Measurements from ENCODE around the gene SNX8.

The SNX8 gene

GRCh38 chr7:2231992-2232765 is 82.1 kb downstream of the SNX8 start:
- TF ChIP-seq CTCF (conservative IDR thresholded peaks at IDR 0.05; ENCODE audit: low read length), result no peak

GRCh38 chr7:2230882-2231281 is 83.4 kb downstream of the SNX8 start:
- TF ChIP-seq CTCF (conservative IDR thresholded peaks at IDR 0.05; ENCODE audit: low read length), result no peak
- H3K4me3 ChIP-seq (ENCODE audit: low read length), result no peak overlapping the region
- DNase-seq (ENCODE audit: low read depth), result no peak

More at GRCh38 chr7:2231992-2232765, 82.1 kb downstream of the SNX8 start:
- peak overlapping the region; percentile 81 for H3K4me3 ChIP-seq (ENCODE audit: low read length)
- DNase-seq (ENCODE audit: low read depth), result peak; percentile 15

GRCh38 chr7:2230226-2230625 is 84.0 kb downstream of the SNX8 start:
- no peak for DNase-seq (ENCODE audit: low read depth)
- H3K4me3 ChIP-seq (ENCODE audit: low read length), result no peak overlapping the region
- TF ChIP-seq CTCF (conservative IDR thresholded peaks at IDR 0.05; ENCODE audit: low read length), result no peak

- TF ChIP-seq CTCF (conservative IDR thresholded peaks at IDR 0.05; ENCODE audit: low read length), result no peak
- DNase-seq (ENCODE audit: low read depth), result no peak
- no peak overlapping the region for H3K4me3 ChIP-seq (ENCODE audit: low read length)
These were observed 84.8 kb downstream of the SNX8 start for GRCh38 chr7:2229467-2229866.

GRCh38 chr7:2228921-2229320 is 85.3 kb downstream of the SNX8 start:
- DNase-seq (ENCODE audit: low read depth), result peak; percentile 45
- no peak for TF ChIP-seq CTCF (conservative IDR thresholded peaks at IDR 0.05; ENCODE audit: low read length)
- no peak overlapping the region for H3K4me3 ChIP-seq (ENCODE audit: low read length)

- DNase-seq (ENCODE audit: low read depth), result no peak
- no peak overlapping the region for H3K4me3 ChIP-seq (ENCODE audit: low read length)
- no peak for TF ChIP-seq CTCF (conservative IDR thresholded peaks at IDR 0.05; ENCODE audit: low read length)
These were observed 86.5 kb downstream of the SNX8 start for GRCh38 chr7:2227699-2228098.

- H3K4me3 ChIP-seq (ENCODE audit: low read length), result no peak overlapping the region
- no peak for DNase-seq (ENCODE audit: low read depth)
- TF ChIP-seq CTCF (conservative IDR thresholded peaks at IDR 0.05; ENCODE audit: low read length), result no peak
These were observed 88.4 kb downstream of the SNX8 start for GRCh38 chr7:2225830-2226229.

All from AG10803 (cell line).